ENCODE measurements around the gene STRA8.

STRA8 gene

DNA sequence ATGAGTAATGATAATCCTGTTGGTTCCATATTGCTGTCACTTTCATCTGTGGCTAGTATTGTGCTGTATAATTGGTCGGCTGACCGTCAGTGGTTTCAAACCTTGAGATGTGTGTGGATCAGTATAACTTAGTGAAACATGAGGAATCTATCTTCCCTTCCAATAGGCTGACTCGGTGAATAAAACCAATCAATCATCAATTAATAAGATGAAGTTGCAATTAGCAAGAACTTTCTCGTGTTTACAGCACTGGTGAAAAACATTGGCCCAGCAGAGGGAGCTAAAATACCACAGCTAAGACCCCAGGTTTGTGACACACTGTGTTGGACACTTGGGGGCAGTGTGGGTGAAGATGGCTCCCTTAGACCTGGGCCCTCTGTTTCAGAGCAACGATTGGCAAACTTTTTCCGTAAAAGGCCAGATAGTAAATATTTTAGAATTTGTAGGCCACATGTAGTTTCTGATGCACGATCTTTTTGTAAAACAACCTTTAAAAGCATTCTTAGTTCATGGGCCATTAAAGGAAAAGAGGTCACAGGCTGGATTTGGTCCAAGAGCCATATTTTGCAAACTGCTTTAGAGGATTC, 47.8 kb downstream of the STRA8 start:
- TF ChIP-seq EZH2phosphoT487 (IDR thresholded peaks at IDR 0.05; ENCODE audit: low read length): no peak
- TF ChIP-seq, protein P1, sequence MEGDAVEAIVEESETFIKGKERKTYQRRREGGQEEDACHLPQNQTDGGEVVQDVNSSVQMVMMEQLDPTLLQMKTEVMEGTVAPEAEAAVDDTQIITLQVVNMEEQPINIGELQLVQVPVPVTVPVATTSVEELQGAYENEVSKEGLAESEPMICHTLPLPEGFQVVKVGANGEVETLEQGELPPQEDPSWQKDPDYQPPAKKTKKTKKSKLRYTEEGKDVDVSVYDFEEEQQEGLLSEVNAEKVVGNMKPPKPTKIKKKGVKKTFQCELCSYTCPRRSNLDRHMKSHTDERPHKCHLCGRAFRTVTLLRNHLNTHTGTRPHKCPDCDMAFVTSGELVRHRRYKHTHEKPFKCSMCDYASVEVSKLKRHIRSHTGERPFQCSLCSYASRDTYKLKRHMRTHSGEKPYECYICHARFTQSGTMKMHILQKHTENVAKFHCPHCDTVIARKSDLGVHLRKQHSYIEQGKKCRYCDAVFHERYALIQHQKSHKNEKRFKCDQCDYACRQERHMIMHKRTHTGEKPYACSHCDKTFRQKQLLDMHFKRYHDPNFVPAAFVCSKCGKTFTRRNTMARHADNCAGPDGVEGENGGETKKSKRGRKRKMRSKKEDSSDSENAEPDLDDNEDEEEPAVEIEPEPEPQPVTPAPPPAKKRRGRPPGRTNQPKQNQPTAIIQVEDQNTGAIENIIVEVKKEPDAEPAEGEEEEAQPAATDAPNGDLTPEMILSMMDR (IDR thresholded peaks at IDR 0.05; ENCODE audit: low read length): peak; percentile 100
- H3K9ac ChIP-seq (ENCODE audit: low read length): no peak overlapping the region
- no peaks in the 10 kb centered on the region for H4K20me1 ChIP-seq (ENCODE audit: insufficient read depth, low read length)
- peak overlapping the region; percentile 5; the same call in 1 of the 2 replicates for H3K4me2 ChIP-seq (ENCODE audit: low read depth, low read length)
- no peaks in the 10 kb centered on the region for H3K4me1 ChIP-seq (ENCODE audit: low read length)
- H3K27ac ChIP-seq (ENCODE audit: low read length): no peak overlapping the region
- H3K27me3 ChIP-seq (replicated peaks; ENCODE audit: insufficient read depth, low read length): no peaks in the 10 kb centered on the region
- H3K9me3 ChIP-seq (replicated peaks; ENCODE audit: insufficient read depth, low read length): no peaks in the 10 kb centered on the region
- H2AFZ ChIP-seq (ENCODE audit: low read length): peak overlapping the region; percentile 41
- no peaks in the 10 kb centered on the region for H3K79me2 ChIP-seq (ENCODE audit: low read length)
- H3K9me2 ChIP-seq (replicated peaks; ENCODE audit: insufficient read depth, low read length): no peaks in the 10 kb centered on the region
- H3K36me3 ChIP-seq (replicated peaks; ENCODE audit: insufficient read depth, low read length): no peaks in the 10 kb centered on the region
- no peak overlapping the region for H3K4me3 ChIP-seq (ENCODE audit: low read length)
- no peaks in the 10 kb centered on the region for H3F3A ChIP-seq (ENCODE audit: insufficient read depth, low read length)
- DNase-seq: peak; percentile 91

DNA sequence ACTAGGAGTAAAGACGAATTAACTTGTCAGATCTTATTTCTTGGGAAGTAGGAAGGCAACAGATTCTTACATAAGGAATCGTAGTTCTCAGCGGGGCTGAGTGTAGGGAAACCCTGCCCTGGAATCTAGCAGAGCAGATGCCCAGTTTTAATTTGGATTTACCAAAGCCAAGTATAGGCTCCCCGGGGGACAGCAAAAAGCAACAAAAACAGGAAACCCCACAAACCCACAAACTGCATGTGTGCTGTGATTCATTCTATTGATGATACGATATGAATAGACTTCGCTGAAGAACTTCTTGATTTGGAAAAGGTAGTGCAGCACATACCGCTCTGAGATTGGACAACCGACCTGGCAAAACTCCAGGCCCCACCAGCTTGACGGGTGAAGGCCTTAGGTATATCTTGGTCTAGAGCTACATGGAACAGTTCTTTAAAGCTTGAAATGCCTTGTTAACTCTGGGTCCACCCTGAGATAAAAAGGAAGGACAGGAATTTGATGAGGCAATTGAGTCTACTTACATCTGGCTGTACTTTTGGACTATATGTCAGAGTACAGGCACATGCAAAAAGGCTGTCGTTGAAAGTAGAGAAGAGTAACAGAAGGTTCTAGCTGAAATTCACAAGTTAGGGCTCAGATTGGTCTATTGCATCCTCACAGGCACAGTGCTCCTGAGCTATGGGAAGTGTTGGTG, 49.1 kb downstream of the STRA8 start:
- H3K4me3 ChIP-seq (ENCODE audit: low read length): no peak overlapping the region
- H3K9me3 ChIP-seq (replicated peaks; ENCODE audit: insufficient read depth, low read length): no peaks in the 10 kb centered on the region
- H3K79me2 ChIP-seq (ENCODE audit: low read length): no peaks in the 10 kb centered on the region
- no peaks in the 10 kb centered on the region for H3K4me1 ChIP-seq (ENCODE audit: low read length)
- H3F3A ChIP-seq (ENCODE audit: insufficient read depth, low read length): no peaks in the 10 kb centered on the region
- no peak overlapping the region for H3K9ac ChIP-seq (ENCODE audit: low read length)
- DNase-seq: no peak
- H3K27ac ChIP-seq (ENCODE audit: low read length): no peak overlapping the region
- no peak overlapping the region for H3K4me2 ChIP-seq (ENCODE audit: low read depth, low read length)
- no peak for TF ChIP-seq EZH2phosphoT487 (IDR thresholded peaks at IDR 0.05; ENCODE audit: low read length)
- TF ChIP-seq, protein P1 (IDR thresholded peaks at IDR 0.05; ENCODE audit: low read length): no peak
- TF ChIP-seq EZH2 (optimal IDR thresholded peaks at IDR 0.05; ENCODE audit: low read depth, low read length): no peak
- no peaks in the 10 kb centered on the region for H3K36me3 ChIP-seq (replicated peaks; ENCODE audit: insufficient read depth, low read length)
- H3K27me3 ChIP-seq (replicated peaks; ENCODE audit: insufficient read depth, low read length): no peaks in the 10 kb centered on the region
- H4K20me1 ChIP-seq (ENCODE audit: insufficient read depth, low read length): no peaks in the 10 kb centered on the region
- H3K9me2 ChIP-seq (replicated peaks; ENCODE audit: insufficient read depth, low read length): no peaks in the 10 kb centered on the region
- no peak overlapping the region for H2AFZ ChIP-seq (ENCODE audit: low read length)

DNA sequence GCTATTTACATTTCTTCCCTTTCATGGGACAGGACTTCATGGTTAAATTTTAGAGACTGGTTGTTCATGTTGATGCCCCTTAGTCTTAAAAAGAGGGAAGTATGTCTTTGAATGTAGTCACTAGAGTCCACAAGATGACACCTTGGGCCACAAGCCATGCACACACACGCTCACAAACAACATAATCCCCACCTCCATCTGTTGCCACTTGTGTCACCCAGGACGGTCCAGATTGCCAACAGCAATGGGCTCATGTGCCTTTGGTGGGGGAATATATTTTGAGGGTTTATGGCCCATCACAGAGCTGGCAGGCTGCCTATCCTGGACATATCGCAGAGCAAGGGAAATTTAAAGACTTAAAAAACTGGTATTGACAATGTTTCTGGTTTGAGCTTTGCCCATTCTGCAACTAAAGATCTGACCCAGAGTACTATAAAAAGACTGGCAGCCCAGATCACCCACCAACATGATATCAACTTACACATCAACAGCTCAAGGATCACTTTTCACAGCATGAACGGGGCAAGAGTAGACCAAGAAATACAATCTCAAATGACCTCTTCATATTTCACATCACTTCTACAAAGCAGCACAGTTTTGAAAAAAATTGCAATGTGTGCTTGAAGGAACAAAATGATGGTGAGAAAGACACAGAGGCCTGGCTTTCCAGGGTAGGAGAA, 50.5 kb downstream of the STRA8 start:
- Histone ChIP-seq H3K9ac (ENCODE audit: low read length) (no peak overlapping the region), H3K36me3 (replicated peaks; ENCODE audit: insufficient read depth, low read length) (no peaks in the 10 kb centered on the region)
- DNase-seq: no peak

More for the DNA sequence above, 50.5 kb downstream of the STRA8 start:
- H3K9me2 ChIP-seq (replicated peaks; ENCODE audit: insufficient read depth, low read length): no peaks in the 10 kb centered on the region
- no peak overlapping the region for H2AFZ ChIP-seq (ENCODE audit: low read length)
- no peaks in the 10 kb centered on the region for H3K27me3 ChIP-seq (replicated peaks; ENCODE audit: insufficient read depth, low read length)
- H3K4me1 ChIP-seq (ENCODE audit: low read length): no peaks in the 10 kb centered on the region
- H3K27ac ChIP-seq (ENCODE audit: low read length): no peak overlapping the region
- H3K79me2 ChIP-seq (ENCODE audit: low read length): no peaks in the 10 kb centered on the region
- TF ChIP-seq EZH2phosphoT487 (IDR thresholded peaks at IDR 0.05; ENCODE audit: low read length): no peak
- TF ChIP-seq, protein P1 (IDR thresholded peaks at IDR 0.05; ENCODE audit: low read length): no peak
- TF ChIP-seq EZH2 (optimal IDR thresholded peaks at IDR 0.05; ENCODE audit: low read depth, low read length): no peak
- H3K4me2 ChIP-seq (ENCODE audit: low read depth, low read length): no peak overlapping the region
- no peaks in the 10 kb centered on the region for H3F3A ChIP-seq (ENCODE audit: insufficient read depth, low read length)
- no peaks in the 10 kb centered on the region for H4K20me1 ChIP-seq (ENCODE audit: insufficient read depth, low read length)
- H3K9me3 ChIP-seq (replicated peaks; ENCODE audit: insufficient read depth, low read length): no peaks in the 10 kb centered on the region
- H3K4me3 ChIP-seq (ENCODE audit: low read length): no peak overlapping the region

Data from MM.1S (cell line).